Skin epidermis (tissue), 12 donors: ENCODE data around the gene TMEM202.
"Not testable (repeated sequence)": the region's sequence is repeated elsewhere in the genome, so short reads cannot be mapped to it uniquely, and the experiment has no call there.

ENCODE experiments used
- H3K27ac ChIP-seq, 21 experiments: fragments of 200-600 bp; sonication (generic) in 11 of 21; one replicate each; pipeline ENCODE4 v1.5.0; 2020; ENCODE audit warnings: mild to moderate bottlenecking in 3 of 21, inconsistent platforms in 2 of 21, moderate library complexity in 2 of 21
- H3K4me3 ChIP-seq, 7 experiments: fragments of 200-600 bp; sonication (generic) in 2 of 7; one replicate each; pipeline ENCODE4 v1.5.0; 2020; ENCODE audit warnings: inconsistent platforms in 2 of 7, mild to moderate bottlenecking in 2 of 7, moderate library complexity in 1 of 7

Gene TMEM202

GRCh38 chr15:72396331-72396730, 1.8 kb upstream of the TMEM202 start:
- not testable (repeated sequence) for H3K4me3 ChIP-seq

GRCh38 chr15:72398648-72399047, 543 bp downstream of the TMEM202 start:
- Histone ChIP-seq H3K27ac (no peak overlapping the region), H3K4me3 (no peak overlapping the region)

More at GRCh38 chr15:72396331-72396730, 1.8 kb upstream of the TMEM202 start:
- not testable (repeated sequence) for H3K27ac ChIP-seq

- Histone ChIP-seq H3K27ac (no peak overlapping the region), H3K4me3 (no peak overlapping the region)
These were observed 4.6 kb downstream of the TMEM202 start for GRCh38 chr15:72402726-72403125.

GRCh38 chr15:72404356-72404755, 6.3 kb downstream of the TMEM202 start:
- no peak overlapping the region for H3K4me3 ChIP-seq

GRCh38 chr15:72404841-72405240, 6.7 kb downstream of the TMEM202 start:
- H3K27ac ChIP-seq: no peak overlapping the region
- no peak overlapping the region for H3K4me3 ChIP-seq

More at GRCh38 chr15:72404356-72404755, 6.3 kb downstream of the TMEM202 start:
- no peak overlapping the region for H3K27ac ChIP-seq

- no peak overlapping the region for H3K27ac ChIP-seq
- H3K4me3 ChIP-seq: no peak overlapping the region
These were observed 8.8 kb downstream of the TMEM202 start for GRCh38 chr15:72406936-72407335.

GRCh38 chr15:72411111-72411510, 13.0 kb downstream of the TMEM202 start:
- H3K4me3 ChIP-seq: no peak overlapping the region
- no peak overlapping the region for H3K27ac ChIP-seq

GRCh38 chr15:72411544-72411943, 13.4 kb downstream of the TMEM202 start:
- no peak overlapping the region for H3K4me3 ChIP-seq
- no peak overlapping the region for H3K27ac ChIP-seq

- H3K27ac ChIP-seq, H3K4me3 ChIP-seq: not testable (repeated sequence)
These were observed 15.2 kb downstream of the TMEM202 start for GRCh38 chr15:72413337-72413736.

GRCh38 chr15:72415304-72415703, 17.2 kb downstream of the TMEM202 start:
- Histone ChIP-seq H3K27ac (no peak overlapping the region), H3K4me3 (no peak overlapping the region)

GRCh38 chr15:72419768-72420167, 21.7 kb downstream of the TMEM202 start:
- not testable (repeated sequence) for H3K27ac ChIP-seq, H3K4me3 ChIP-seq

- H3K4me3 ChIP-seq: no peak overlapping the region
- no peak overlapping the region for H3K27ac ChIP-seq
These were observed 22.5 kb downstream of the TMEM202 start for GRCh38 chr15:72420576-72420975.

GRCh38 chr15:72421484-72421883, 23.4 kb downstream of the TMEM202 start:
- H3K27ac ChIP-seq: no peak overlapping the region
- H3K4me3 ChIP-seq: no peak overlapping the region

- Histone ChIP-seq H3K4me3 (no peak overlapping the region), H3K27ac (no peak overlapping the region)
These were observed 25.2 kb downstream of the TMEM202 start for GRCh38 chr15:72423256-72423655.

GRCh38 chr15:72426753-72427152, 28.6 kb downstream of the TMEM202 start:
- H3K27ac ChIP-seq: no peak overlapping the region
- no peak overlapping the region for H3K4me3 ChIP-seq

- Histone ChIP-seq H3K27ac (no peak overlapping the region), H3K4me3 (no peak overlapping the region)
These were observed 39.7 kb downstream of the TMEM202 start for GRCh38 chr15:72437650-72438316.

- not testable (repeated sequence) for H3K27ac ChIP-seq, H3K4me3 ChIP-seq
These were observed 44.7 kb downstream of the TMEM202 start for GRCh38 chr15:72442848-72443247.

- H3K27ac ChIP-seq: no peak overlapping the region
- H3K4me3 ChIP-seq: no peak overlapping the region
These were observed 47.3 kb downstream of the TMEM202 start for GRCh38 chr15:72445426-72445825.

- no peak overlapping the region for H3K27ac ChIP-seq
These were observed 52.7 kb downstream of the TMEM202 start for GRCh38 chr15:72450805-72451204.

GRCh38 chr15:72451224-72451623, 53.1 kb downstream of the TMEM202 start:
- Histone ChIP-seq H3K4me3 (no peak overlapping the region), H3K27ac (no peak overlapping the region)

More at GRCh38 chr15:72450805-72451204, 52.7 kb downstream of the TMEM202 start:
- H3K4me3 ChIP-seq: no peak overlapping the region

- Histone ChIP-seq H3K4me3 (no peak overlapping the region), H3K27ac (no peak overlapping the region)
These were observed 58.6 kb downstream of the TMEM202 start for GRCh38 chr15:72456684-72457083.
